GM12865 (cell line): ENCODE measurements around the gene WDR27.

Experiments
- DNase-seq: peaks from one replicate; pipeline ENCODE4 v3.0.0; 2010; ENCODE audit warnings: low read depth
- H3K4me3 ChIP-seq: 2 replicates; pipeline ENCODE4 v1.5.1; 2011; ENCODE audit warnings: mild to moderate bottlenecking, low read depth, low read length, control low read depth
- CTCF ChIP-seq: IDR thresholded peaks from 2 replicates; pipeline ENCODE4 v1.5.1; 2011; ENCODE audit warnings: low read length, control low read depth, low read depth, inconsistent platforms; ENCODE audit not compliant: insufficient read depth; ENCODE audit errors: missing control alignments

Gene WDR27

GRCh38 chr6:169592558-169592957 is 109.3 kb downstream of the WDR27 start:
- no peak overlapping the region for H3K4me3 ChIP-seq
- no peak for DNase-seq
- TF ChIP-seq CTCF, result no peak

- no peak for DNase-seq
- no peak overlapping the region for H3K4me3 ChIP-seq
- no peak for TF ChIP-seq CTCF
These were observed 110.2 kb downstream of the WDR27 start for GRCh38 chr6:169591616-169592015.

GRCh38 chr6:169590376-169590939 is 111.4 kb downstream of the WDR27 start:
- no peak for DNase-seq
- no peak overlapping the region for H3K4me3 ChIP-seq
- TF ChIP-seq CTCF, result no peak

- H3K4me3 ChIP-seq, result no peak overlapping the region
- DNase-seq, result peak; percentile 41
- no peak for TF ChIP-seq CTCF
These were observed 112.1 kb downstream of the WDR27 start for GRCh38 chr6:169589699-169590257.

GRCh38 chr6:169589293-169589692 is 112.5 kb downstream of the WDR27 start:
- no peak for TF ChIP-seq CTCF
- DNase-seq, result peak; percentile 62
- no peak overlapping the region for H3K4me3 ChIP-seq

GRCh38 chr6:169587975-169588374 is 113.9 kb downstream of the WDR27 start:
- no peak for TF ChIP-seq CTCF
- no peak overlapping the region for H3K4me3 ChIP-seq
- DNase-seq, result no peak
